GM18517 (cell line): ENCODE data around the gene ACSS2.
"Not testable (repeated sequence)": the region's sequence is repeated elsewhere in the genome, so short reads cannot be mapped to it uniquely, and the experiment has no call there.

Experiments
- ATAC-seq: cut with Tn5 transposase; IDR thresholded peaks from one replicate; pipeline ENCODE4 v1.9.1; 2021; ENCODE audit warnings: mild to moderate bottlenecking, moderate library complexity; ENCODE audit not compliant: unreplicated experiment

Gene ACSS2

DNA sequence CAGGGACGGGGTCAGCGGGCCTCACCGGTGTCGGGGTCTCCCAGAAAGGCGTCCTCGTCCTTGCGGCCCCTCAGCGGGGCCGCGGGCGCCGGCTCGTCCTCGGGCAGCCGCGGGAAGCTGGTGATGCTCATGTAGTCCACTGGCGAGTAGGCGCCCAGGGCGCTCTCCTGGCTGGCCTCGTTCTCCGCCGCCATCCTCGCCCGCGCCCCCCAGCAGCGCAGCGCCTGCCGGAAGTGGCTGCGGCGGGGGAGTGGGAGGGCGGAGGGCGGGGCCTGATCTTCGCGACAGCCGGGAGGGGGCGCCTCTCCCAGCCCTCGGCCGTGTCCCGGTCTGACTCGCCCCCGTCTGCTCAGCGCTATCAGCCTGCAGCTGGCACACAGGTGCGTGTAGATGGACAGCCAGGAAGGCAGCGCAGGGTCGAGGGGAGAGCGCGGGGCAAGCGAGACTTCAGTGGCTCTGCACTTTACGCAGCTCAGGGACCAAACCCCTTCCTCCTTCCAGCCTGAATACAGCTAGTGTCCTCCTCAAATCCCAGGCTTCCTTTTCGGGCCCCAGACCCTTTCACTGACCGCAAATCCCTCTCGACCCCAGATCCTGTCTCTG, 3.7 kb upstream of the ACSS2 start, which contains the start of gene GGT7:
TSS of gene GGT7 (minus strand) at position 235 of the 603 bp plus-strand sequence. CDS start at position 194, 41 bp downstream.
- no peak for ATAC-seq

GRCh38 chr20:34873583-34874093, 2.8 kb upstream of the ACSS2 start:
- no peak for ATAC-seq

DNA sequence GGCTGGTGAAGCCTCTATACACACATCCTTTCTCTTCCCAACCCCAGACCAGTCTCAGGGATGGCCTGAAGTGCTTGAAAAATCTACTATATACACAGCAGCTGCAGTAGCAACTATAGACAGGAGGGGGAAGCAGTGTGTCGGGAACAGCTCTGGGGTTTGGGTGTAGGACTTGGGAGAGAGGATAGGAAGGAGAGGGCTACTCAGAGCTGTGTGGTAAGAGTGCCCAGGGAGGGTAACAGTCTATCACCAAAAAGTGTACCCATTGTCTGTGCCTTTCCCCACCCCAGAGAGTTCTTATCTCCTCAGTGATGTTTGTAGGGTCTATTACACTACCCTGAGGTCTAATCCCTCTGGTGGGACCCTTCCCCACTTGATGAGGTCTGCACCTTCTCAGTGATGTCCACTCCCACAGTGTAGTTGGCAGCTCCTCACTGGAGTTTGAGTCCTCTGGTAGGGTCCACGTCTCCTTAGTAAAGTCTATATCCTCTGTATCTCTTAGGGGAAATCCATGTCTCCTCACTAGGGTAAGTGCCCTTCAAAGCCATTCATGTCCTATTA, 2.2 kb upstream of the ACSS2 start:
- no peak for ATAC-seq

DNA sequence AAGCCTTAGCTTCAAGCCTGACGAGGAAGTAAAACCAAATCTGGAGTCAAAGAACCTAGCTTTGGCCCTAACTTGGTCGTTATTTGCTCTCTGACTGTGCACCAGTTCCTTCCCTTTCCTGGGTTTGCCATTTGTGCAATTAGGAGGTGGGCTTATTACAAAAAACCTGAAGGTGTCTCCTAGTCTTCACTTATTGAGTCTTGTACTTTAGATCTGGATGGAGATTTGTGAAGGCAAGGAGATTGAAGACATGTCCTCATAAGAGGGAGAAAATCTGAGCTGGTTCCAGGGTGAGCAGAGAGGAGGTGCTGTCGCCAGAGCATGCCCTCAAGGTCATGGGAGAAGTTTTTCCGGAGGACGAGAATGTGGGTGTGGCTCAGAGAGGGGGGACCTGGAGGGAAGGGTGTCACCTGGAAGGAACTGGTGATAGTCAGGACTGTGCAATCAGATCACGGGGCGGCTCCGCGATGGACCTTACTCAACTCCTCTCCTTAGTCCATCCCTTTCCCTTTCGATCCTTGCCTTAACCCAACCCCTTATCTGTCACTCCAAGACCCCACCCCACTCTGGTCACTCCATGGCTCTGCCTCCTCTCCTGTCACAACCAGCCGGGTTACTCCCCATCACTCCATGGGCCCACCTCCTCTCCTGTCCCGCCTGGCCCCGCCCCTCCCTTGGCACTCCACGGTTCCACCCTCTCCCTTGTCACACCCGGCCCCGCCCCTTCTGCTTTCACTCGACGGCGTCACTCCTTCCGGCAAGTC, 588 bp upstream of the ACSS2 start:
- peak; percentile 43 for ATAC-seq

- ATAC-seq: no peak
Measured at GRCh38 chr20:34880215-34880850, 3.9 kb downstream of the ACSS2 start.

DNA sequence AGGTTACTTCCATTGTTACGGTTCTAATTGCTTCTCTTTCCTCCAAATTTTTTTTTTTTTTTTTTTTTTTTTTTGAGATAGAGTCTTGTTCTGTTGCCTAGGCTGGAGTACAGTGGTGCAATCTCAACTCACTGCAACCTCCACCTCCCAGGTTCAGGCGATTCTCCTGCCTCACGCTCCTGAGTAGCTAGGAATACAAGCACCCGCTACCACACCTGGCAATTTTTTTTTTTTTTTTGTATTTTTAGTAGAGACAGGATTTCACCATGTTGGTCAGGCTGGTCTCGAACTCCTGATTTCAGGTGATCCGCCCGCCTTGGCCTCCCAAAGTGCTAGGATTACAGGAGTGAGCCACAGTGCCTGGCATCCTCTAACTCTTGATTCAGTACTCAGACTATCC, 4.6 kb downstream of the ACSS2 start:
- not testable (repeated sequence) for ATAC-seq

DNA sequence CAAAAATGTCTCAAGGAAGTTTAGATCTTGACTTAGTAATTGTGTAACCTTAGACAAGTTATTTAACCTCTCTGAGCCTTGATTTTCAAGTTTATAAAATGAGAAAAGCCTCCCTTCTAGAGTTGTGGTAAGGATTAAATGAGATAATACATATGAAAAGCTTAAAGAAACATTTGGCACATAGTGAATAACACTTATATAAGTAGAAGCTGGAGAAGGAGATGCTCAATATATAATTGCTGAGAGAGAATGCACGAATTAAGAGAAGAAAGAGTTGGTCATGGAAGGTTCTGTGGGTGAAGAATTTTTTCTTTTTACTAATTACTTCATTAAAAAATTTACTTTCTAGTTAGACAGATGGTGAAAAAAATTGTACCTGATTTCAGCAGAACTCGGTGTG, 5.3 kb downstream of the ACSS2 start:
- ATAC-seq: no peak

DNA sequence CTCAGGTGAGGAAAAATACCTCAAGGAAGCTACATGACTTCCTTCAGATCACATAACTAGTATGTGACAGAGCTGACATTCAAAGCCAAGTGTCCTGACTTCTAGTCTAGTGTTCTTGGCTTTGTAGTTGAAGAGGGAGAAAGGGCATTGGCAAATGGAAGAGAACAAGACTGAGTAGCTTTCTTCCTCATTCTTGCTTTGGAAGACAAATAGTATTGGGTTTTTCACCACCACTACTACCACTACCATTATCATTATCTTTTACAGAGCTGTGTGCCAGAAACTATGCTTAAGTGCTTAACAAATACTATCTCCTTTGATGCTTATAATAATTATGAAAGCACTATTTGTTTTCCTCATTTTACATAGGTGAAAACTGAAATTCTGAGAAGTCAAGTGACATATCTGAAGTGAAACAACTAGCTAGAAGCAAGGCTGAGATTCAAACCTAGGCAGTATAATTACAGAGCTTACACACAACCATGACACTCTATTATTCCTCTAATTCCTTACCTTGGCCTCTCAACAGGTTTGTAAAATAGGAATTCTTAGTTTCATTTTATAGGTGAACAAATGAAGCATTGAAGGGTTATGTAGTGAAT, 6.8 kb downstream of the ACSS2 start:
- ATAC-seq: no peak

DNA sequence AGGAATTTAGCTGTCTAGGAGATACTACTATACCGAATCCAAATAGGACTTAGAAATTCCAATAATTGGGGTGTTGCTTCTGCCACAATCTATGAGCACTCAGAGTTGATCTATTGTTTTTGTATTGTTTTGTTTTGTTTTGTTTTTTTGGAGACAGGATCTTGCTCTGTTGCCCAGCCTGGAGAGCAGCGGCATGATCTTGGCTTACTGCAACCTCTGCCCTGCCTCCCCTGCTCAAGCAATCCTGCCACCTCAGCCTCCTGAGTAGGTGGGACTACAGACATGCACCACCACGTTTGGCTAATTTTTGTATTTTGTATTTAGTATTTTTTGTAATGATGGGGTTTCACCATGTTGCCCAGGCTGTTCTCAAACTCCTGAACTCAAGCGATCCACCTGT, 7.4 kb downstream of the ACSS2 start:
- no peak for ATAC-seq

GRCh38 chr20:34884260-34884659, 7.8 kb downstream of the ACSS2 start:
- ATAC-seq: no peak

- no peak for ATAC-seq
Measured at GRCh38 chr20:34886122-34886521, 9.7 kb downstream of the ACSS2 start.

DNA sequence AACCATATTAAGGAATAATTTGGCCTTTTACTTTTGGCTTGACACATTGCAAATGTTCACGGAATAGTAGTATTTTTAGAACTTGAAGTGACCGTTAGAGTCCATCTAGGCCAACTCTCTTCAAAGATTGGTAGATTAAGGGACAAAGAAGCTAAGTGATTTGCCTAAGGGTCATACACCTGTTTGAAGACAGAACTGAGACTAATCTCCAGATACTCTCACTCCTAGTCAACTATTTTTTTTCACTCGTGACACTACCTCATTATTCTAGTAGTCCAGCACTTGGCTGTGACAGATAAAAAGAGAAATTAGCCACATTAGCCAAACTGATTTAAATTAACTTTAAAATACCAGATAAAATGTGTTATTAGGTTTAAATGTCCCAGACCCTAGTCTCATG, 10.6 kb downstream of the ACSS2 start:
- ATAC-seq: peak; percentile 63

GRCh38 chr20:34888468-34888867, 12.1 kb downstream of the ACSS2 start:
- no peak for ATAC-seq

- no peak for ATAC-seq
Measured at GRCh38 chr20:34891166-34892062, 15.0 kb downstream of the ACSS2 start.

DNA sequence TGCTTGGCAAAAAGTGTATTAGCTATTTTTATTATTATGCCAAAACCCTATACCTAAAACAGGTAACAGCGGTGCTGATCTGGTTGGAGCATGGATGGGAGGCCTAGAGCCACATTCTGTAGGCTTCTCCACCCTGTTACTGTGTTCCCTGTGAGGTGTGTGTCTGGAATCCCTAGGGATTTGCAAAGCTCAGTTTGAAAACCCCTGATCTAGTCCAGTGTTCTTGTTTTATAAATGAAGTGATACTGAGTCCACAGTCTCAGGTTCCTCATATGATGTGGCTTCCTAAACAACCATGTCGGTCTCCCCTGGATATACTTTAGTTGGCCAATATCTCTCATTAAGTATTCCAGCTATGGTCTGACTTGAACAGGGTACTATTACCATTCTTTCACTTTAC, 16.3 kb downstream of the ACSS2 start:
- no peak for ATAC-seq

- no peak for ATAC-seq
Measured at GRCh38 chr20:34894723-34895122, 18.3 kb downstream of the ACSS2 start.

DNA sequence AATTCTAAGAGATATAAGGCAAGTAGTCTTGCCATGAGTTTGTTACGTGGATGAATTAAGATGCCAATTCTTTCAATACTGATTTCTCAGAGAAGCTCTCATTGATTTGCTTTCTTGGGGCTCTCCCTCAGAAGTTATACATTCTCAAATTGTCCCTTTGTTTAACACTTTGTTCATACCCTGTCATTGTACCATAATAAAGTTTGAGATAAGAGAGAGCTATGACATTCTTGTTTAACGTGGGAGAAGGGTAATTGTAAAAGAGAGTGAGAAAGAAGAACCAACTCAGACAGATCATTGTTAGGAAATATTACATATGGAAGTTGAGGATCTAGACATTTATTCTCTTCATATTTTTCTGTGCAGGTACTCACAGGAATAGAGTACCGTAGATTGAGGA, 19.1 kb downstream of the ACSS2 start:
- no peak for ATAC-seq

- no peak for ATAC-seq
Measured at GRCh38 chr20:34896086-34896621, 19.7 kb downstream of the ACSS2 start.

- ATAC-seq: not testable (repeated sequence)
Measured at GRCh38 chr20:34898129-34898528, 21.7 kb downstream of the ACSS2 start.

- not testable (repeated sequence) for ATAC-seq
Measured at GRCh38 chr20:34898731-34899130, 22.3 kb downstream of the ACSS2 start.
